IMR-90 (cell line): ENCODE data around the gene BAZ2A. TPM values are rescaled to one million over a fixed set of nuclear protein-coding genes. Genes with fewer than 3 reads are reported as not detected.

Experiments used
- ATAC-seq: fragments of 200-7000 bp; cut with Tn5 transposase; 2 replicates; pipeline ENCODE4 v1.9.1; 2020; ENCODE audit warnings: low read depth, mild to moderate bottlenecking, moderate library complexity
- BruUV-seq: library from RNA; stranded (reverse); fragments of 400-500 nt; replicated peaks from 2 replicates; lab custom pipeline; 2021; lab: Mats Ljungman, UMichigan
- CTCF ChIA-PET: fragments of 300-600 bp; formaldehyde crosslinking; extraction: SDS; loops from one replicate; lab custom pipeline; 2021; ENCODE audit warnings: antibody characterized with exemption; lab: Yijun Ruan, JAX
- POLR2A ChIA-PET: fragments of 300-600 bp; sonication (Branson Sonifier 250); formaldehyde crosslinking; loops from one replicate; lab custom pipeline; 2022; ENCODE audit warnings: antibody characterized with exemption; ENCODE audit not compliant: unreplicated experiment; lab: Charles Lee
- DNase-seq: peaks from one replicate; pipeline ENCODE4 v3.0.0; 2013
- H2AFZ ChIP-seq: replicated peaks from 2 replicates; pipeline ENCODE3; 2013; ENCODE audit warnings: low read length, mild to moderate bottlenecking; ENCODE audit not compliant: poor library complexity
- H2AK5ac ChIP-seq: 2 replicates; pipeline ENCODE4 v1.6.1; 2013; ENCODE audit warnings: low read depth, low read length, inconsistent platforms
- H2AK9ac ChIP-seq: replicated peaks from 2 replicates; pipeline ENCODE3; 2013; ENCODE audit warnings: mild to moderate bottlenecking, low read depth, low read length, moderate library complexity; ENCODE audit not compliant: poor library complexity
- H2BK120ac ChIP-seq: 2 replicates; pipeline ENCODE4 v1.6.1; 2013; ENCODE audit warnings: low read depth, low read length, inconsistent platforms
- H2BK15ac ChIP-seq: 3 replicates; pipeline ENCODE4 v1.6.1; 2013; ENCODE audit warnings: low read depth, low read length, inconsistent platforms
- H2BK20ac ChIP-seq: 2 replicates; pipeline ENCODE4 v1.6.1; 2013; ENCODE audit warnings: low read depth, mild to moderate bottlenecking, inconsistent platforms, low read length, moderate library complexity
- H2BK5ac ChIP-seq: 2 replicates; pipeline ENCODE4 v1.6.1; 2013; ENCODE audit warnings: mild to moderate bottlenecking, low read depth, low read length, inconsistent platforms; ENCODE audit not compliant: poor library complexity, severe bottlenecking
- H3K14ac ChIP-seq: replicated peaks from 2 replicates; pipeline ENCODE4 v1.6.1; 2013; ENCODE audit warnings: low read depth, low read length, inconsistent platforms
- H3K18ac ChIP-seq: 2 replicates; pipeline ENCODE4 v1.6.1; 2013; ENCODE audit warnings: low read depth, low read length, control low read depth
- H3K23ac ChIP-seq: 2 replicates; pipeline ENCODE4 v1.6.1; 2013; ENCODE audit warnings: low read depth, low read length, inconsistent platforms
- H3K27ac ChIP-seq: 2 replicates; pipeline ENCODE4 v1.5.1; 2013; ENCODE audit warnings: mild to moderate bottlenecking, control low read depth, low read length; ENCODE audit not compliant: insufficient read depth
- H3K27me3 ChIP-seq: 2 replicates; pipeline ENCODE4 v1.6.1; 2013; ENCODE audit warnings: low read length; ENCODE audit not compliant: control insufficient read depth, insufficient read depth
- H3K36me3 ChIP-seq: 2 replicates; pipeline ENCODE4 v1.6.1; 2013; ENCODE audit warnings: low read length, mixed read lengths; ENCODE audit not compliant: control insufficient read depth, insufficient read depth
- H3K4ac ChIP-seq: 2 replicates; pipeline ENCODE4 v1.6.1; 2013; ENCODE audit warnings: low read depth, low read length, inconsistent platforms
- H3K4me1 ChIP-seq: 2 replicates; pipeline ENCODE4 v1.6.1; 2013; ENCODE audit warnings: low read length, mixed read lengths; ENCODE audit not compliant: control insufficient read depth, insufficient read depth
- H3K4me2 ChIP-seq: 2 replicates; pipeline ENCODE4 v1.6.1; 2013; ENCODE audit warnings: low read depth, mild to moderate bottlenecking, control low read depth, low read length, moderate library complexity
- H3K4me3 ChIP-seq: 2 replicates; pipeline ENCODE4 v1.5.1; 2013; ENCODE audit warnings: low read depth, mild to moderate bottlenecking, control low read depth, low read length, moderate library complexity; ENCODE audit not compliant: insufficient read depth
- H3K56ac ChIP-seq: 2 replicates; pipeline ENCODE4 v1.6.1; 2013; ENCODE audit warnings: low read length, inconsistent platforms; ENCODE audit not compliant: insufficient read depth; ENCODE audit errors: extremely low read depth
- H3K79me1 ChIP-seq, 2 experiments: 2 replicates each; pipeline ENCODE4 v1.6.1; 2013; ENCODE audit warnings: low read length in 2 of 2, inconsistent platforms in 1 of 2, low read depth in 1 of 2
- H3K9ac ChIP-seq: 2 replicates; pipeline ENCODE4 v1.6.1; 2013; ENCODE audit warnings: low read depth, low read length, control low read depth
- H3K9me1 ChIP-seq: 2 replicates; pipeline ENCODE4 v1.6.1; 2013; ENCODE audit warnings: low read length, inconsistent platforms; ENCODE audit not compliant: insufficient read depth
- H3K9me3 ChIP-seq: 2 replicates; pipeline ENCODE4 v1.6.1; 2013; ENCODE audit warnings: low read length; ENCODE audit not compliant: control insufficient read depth, insufficient read depth
- H4K20me1 ChIP-seq: 2 replicates; pipeline ENCODE4 v1.6.1; 2013; ENCODE audit warnings: low read length, inconsistent platforms; ENCODE audit not compliant: insufficient read depth
- H4K5ac ChIP-seq: 2 replicates; pipeline ENCODE4 v1.6.1; 2013; ENCODE audit warnings: mild to moderate bottlenecking, low read depth, low read length, control low read depth
- H4K8ac ChIP-seq, 2 experiments: 2 replicates each; pipeline ENCODE4 v1.6.1; 2013; ENCODE audit warnings: low read depth in 2 of 2, low read length in 2 of 2, control low read depth in 1 of 2, inconsistent platforms in 1 of 2
- H4K91ac ChIP-seq: 2 replicates; pipeline ENCODE4 v1.6.1; 2013; ENCODE audit warnings: low read depth, low read length, inconsistent platforms; ENCODE audit not compliant: insufficient read depth
- CEBPB ChIP-seq: IDR thresholded peaks from 2 replicates; pipeline ENCODE4 v1.6.1; 2012; ENCODE audit warnings: low read depth, low read length, improper control_type of control experiment
- ELK1 ChIP-seq: fragments of 150-350 bp; IDR thresholded peaks from 2 replicates; pipeline ENCODE4 v1.6.1; 2016; ENCODE audit warnings: low read depth, mild to moderate bottlenecking, low read length, moderate library complexity, borderline replicate concordance
- NFE2L2 ChIP-seq: fragments of 150-350 bp; IDR thresholded peaks from 2 replicates; pipeline ENCODE4 v1.6.1; 2016; ENCODE audit warnings: low read depth, mild to moderate bottlenecking, low read length
- RCOR1 ChIP-seq: IDR thresholded peaks from 2 replicates; pipeline ENCODE4 v1.6.1; 2012; ENCODE audit warnings: mild to moderate bottlenecking, low read length, improper control_type of control experiment; ENCODE audit not compliant: insufficient replicate concordance
- RFX5 ChIP-seq: IDR thresholded peaks from 2 replicates; pipeline ENCODE4 v1.8.0; 2012; ENCODE audit warnings: low read depth, mild to moderate bottlenecking, low read length, moderate library complexity
- WGBS, 2 experiments: methylation state at CpG; one replicate each; pipeline versions ENCODE4 v1.1.5 to v1.1.7; 2013; ENCODE audit warnings: missing lambda C conversion rate in 2 of 2; ENCODE audit not compliant: insufficient read length in 1 of 2; ENCODE audit errors: extremely low coverage in 2 of 2; 5-methylcytosine and 5-hydroxymethylcytosine counted together
- dilution Hi-C: fragments of 300-500 bp; cut with HindIII; formaldehyde crosslinking; loops from one replicate; pipeline ENCODE4 v1.14.3; 2018; ENCODE audit warnings: low sequenced_read_pairs; ENCODE audit not compliant: unreplicated experiment
- in situ Hi-C: fragments of 300-500 bp; cut with MboI; formaldehyde crosslinking; loops from 3 replicates; pipeline ENCODE4 v1.14.3; 2019; ENCODE audit warnings: low sequenced_read_pairs, inconsistent platforms, mixed read lengths
- intact Hi-C: fragments of 100-400 bp; cut with micrococcal nuclease; formaldehyde crosslinking; loops from 2 replicates; pipeline ENCODE4 v1.10.0; 2022
- polyA plus RNA-seq, 3 experiments: library from polyadenylated mRNA; depleted of rRNA; stranded (reverse); fragments of >200 nt; gene quantifications; 2 replicates each; pipeline ENCODE4 v1.2.3, GENCODE V29; 2012; ENCODE audit warnings: low replicate concordance in 1 of 3
- total RNA-seq: library from RNA; depleted of rRNA; stranded (reverse); fragments of >200 nt; gene quantifications from 2 replicates; pipeline ENCODE4 v1.2.3, GENCODE V29; 2012

The BAZ2A gene
- total and polyA plus RNA-seq, 2 of the 4 experiments (the other 2 are of a cell fraction): 15.4 to 42.8 TPM

- TF ChIP-seq NFE2L2: no peak
- TF ChIP-seq ELK1: no peak
- TF ChIP-seq CEBPB: no peak
- no peak for TF ChIP-seq RCOR1
- no peak for TF ChIP-seq RFX5
- Histone ChIP-seq H3K14ac (no peak overlapping the region), H3K27ac (no peak overlapping the region; the same call in 1 of the 2 replicates), H3K56ac (no peak overlapping the region), H2BK5ac (no peak overlapping the region), H2BK20ac (no peak overlapping the region), H3K4me3 (no peak overlapping the region), H2AK9ac (no peak overlapping the region), H3K79me1 (peaks cover 10 to 67% of the 10 kb centered on the region in 2 experiments), H4K20me1 (peaks cover 90% of the 10 kb centered on the region), H2AFZ (no peak overlapping the region), H4K5ac (no peak overlapping the region), H4K91ac (no peak overlapping the region), H3K9ac (no peak overlapping the region), H3K9me3 (no peaks in the 10 kb centered on the region), H2BK15ac (no peak overlapping the region), H3K27me3 (no peaks in the 10 kb centered on the region), H2BK120ac (no peak overlapping the region), H3K9me1 (peaks cover 4% of the 10 kb centered on the region), H3K4me1 (peaks cover 5% of the 10 kb centered on the region; the same call in 1 of the 2 replicates), H2AK5ac (no peak overlapping the region), H3K18ac (no peak overlapping the region), H3K36me3 (peaks cover 30% of the 10 kb centered on the region), H4K8ac (no peak overlapping the region), H3K4me2 (no peak overlapping the region), H3K23ac (no peak overlapping the region), H3K4ac (no peak overlapping the region)
- CTCF ChIA-PET: interaction anchor here (1.1 kb wide), 2 partner anchors 11 to 14 kb away, joined by 3 to 4 read pairs; no protein-coding TSS in a partner anchor
- in situ Hi-C loops (no loop called here), dilution Hi-C loops (no loop called here), intact Hi-C loops (no loop called here)
- no TSS peak for BruUV-seq
- ATAC-seq: peak; percentile 35; the same call in 1 of the 2 replicates
- no peak for DNase-seq
- WGBS, 2 experiments: no CpG with 5 or more reads among the region's 1 CpG
- POLR2A ChIA-PET: interaction anchor here (0.7 kb wide), 1 partner anchor 14 kb away, joined by 3 read pairs; no protein-coding TSS in a partner anchor
Measured at GRCh38 chr12:56622535-56622934, 7.6 kb downstream of the BAZ2A start.
